GM21515 (cell line): ENCODE measurements around the gene ENC1.

Source experiments
- ATAC-seq: cut with Tn5 transposase; IDR thresholded peaks from one replicate; pipeline ENCODE4 v1.9.1; 2021; ENCODE audit not compliant: unreplicated experiment

The ENC1 gene

DNA sequence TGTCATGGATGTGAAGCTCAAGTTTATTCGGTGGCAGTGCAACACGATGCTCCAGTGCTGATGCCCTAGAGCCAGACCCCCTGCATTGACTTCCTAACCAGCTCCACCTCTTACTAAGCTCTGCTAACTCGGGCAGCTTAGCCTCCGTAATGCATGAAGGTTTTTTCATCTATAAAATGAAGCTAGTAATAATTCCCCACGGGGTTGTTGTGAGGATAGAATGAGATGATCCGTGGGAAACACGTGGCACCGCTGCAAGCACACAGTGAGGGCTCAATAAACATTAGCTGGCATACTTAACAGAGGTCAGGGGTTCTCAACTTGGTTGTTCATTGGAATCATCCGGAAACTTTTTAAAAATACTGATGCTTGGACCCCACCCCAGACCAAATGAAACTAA is 6.8 kb downstream of the ENC1 start:
- ATAC-seq = no peak

DNA sequence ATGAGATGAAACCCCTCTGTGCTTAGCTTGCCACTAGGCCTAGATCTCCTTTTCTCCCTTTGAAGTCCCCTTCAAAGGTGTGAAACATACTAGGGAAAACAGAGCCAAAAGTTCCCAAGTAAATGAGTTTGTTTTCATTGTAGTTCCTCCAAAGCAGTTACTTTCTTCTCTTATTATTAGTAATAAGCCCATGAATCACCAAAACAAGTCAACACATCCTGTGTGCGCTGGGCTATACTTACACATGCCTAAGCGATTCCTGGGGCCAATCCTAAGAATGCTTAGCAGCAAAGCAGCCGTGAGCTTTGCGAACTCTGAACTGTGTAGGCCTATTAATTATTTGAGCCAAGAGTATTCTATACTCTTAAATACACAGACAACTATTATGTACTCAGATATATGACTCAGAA is 7.6 kb downstream of the ENC1 start:
- ATAC-seq = no peak

DNA sequence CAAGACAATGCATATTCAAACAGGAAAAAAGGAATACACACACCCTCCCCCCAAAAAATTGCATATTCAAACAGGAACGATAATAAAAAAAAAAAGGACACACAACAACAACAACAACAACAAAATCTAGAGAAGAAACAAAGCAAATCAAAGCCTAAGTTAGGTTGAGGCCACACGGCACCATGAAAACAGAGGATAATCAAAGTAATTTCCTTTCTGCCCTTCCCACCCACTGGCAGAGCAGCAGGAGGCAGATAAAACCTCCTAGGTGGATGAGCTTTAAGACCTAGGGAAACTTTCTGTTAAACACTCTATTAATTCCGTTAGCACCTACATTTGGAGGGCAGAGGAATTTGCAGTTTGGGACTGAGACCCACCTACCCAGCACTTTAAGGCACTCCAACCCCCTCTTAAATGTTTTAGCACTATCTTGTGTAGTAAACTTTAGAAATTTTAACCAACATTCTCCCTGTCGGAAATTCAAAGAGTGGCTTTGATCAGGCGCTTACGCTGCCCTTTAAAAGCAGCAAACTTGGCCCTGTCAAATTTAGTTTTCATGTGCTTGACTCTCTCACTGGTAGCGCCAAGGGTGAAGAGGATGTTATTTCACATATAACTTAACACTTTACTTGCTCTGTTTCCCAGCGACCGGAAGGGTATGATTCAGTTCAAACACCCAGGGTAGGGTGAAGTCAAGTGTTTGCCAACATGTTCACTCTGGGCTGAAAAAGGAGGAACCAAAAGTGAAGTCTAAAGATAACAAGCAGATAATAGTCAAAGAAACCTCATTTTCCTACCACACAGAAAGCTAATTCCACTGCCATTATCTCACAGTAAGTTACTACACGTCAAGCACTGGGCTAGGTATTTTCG is 9.2 kb downstream of the ENC1 start:
- ATAC-seq = peak; percentile 84

DNA sequence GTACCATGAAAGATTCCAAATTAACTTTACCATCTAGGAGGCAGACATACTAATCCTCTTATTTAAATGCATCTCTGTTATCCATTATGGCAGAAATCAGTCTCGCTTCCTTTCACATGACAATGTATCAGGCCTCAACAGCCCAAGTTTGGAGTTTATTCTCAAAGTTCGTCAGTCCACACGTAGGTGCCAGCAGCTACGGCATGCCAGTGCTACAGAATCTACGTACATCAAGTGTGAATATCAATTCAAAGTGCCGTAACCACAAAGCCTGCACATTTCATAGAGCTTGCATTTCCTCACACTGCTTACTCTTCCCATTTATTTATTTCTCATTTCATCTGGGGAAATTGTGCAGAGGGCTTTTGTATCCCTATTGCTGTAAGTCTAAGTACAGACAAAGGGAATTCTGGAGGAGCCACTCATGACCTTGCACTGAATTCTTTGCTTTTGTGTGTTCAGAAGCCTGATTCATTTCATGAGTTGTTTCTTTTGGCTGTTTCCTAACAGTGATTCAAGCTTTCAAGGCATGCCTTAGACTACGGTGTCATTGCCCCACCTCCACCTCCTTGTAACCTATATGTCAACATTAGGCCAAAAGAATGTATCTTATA is 10.0 kb downstream of the ENC1 start:
- no peak for ATAC-seq

DNA sequence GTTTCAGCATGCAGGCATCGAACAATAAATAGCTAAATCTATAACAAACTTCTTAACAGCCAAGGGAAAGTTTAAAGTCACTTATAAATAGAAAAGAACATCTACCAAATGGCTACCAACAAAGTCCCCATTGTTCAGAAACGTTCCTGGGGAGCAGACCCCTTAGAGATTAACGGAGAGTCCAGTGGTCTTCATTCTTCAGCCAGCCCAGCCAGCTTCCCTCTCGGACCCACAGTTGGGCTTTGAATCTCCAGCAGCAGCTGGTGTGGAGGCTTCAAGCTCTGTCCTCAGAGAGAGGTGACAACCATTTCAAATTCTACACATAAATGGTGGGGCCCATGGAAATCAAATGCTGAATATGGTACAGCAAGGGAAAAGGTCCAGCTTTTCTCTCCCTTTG is 11.2 kb downstream of the ENC1 start:
- ATAC-seq = no peak

DNA sequence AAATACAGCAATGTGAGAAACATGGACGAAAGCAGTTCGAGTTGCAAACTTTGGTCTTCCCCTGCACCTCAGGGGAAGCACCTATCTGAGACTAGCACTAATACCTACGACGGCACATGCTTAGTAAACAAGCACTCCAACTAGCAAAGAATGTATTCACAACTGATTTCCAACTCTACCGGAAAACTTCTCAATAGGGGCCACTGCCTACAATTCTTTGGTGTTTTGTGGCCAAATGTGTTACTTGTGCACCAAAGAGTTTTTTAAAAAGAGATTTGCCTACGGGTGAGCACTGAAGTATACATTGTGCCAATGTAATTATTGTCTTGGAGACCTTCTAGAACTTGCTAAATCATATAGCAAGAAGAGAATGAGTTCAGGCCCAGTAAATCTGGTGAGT is 12.2 kb downstream of the ENC1 start:
- ATAC-seq = no peak

DNA sequence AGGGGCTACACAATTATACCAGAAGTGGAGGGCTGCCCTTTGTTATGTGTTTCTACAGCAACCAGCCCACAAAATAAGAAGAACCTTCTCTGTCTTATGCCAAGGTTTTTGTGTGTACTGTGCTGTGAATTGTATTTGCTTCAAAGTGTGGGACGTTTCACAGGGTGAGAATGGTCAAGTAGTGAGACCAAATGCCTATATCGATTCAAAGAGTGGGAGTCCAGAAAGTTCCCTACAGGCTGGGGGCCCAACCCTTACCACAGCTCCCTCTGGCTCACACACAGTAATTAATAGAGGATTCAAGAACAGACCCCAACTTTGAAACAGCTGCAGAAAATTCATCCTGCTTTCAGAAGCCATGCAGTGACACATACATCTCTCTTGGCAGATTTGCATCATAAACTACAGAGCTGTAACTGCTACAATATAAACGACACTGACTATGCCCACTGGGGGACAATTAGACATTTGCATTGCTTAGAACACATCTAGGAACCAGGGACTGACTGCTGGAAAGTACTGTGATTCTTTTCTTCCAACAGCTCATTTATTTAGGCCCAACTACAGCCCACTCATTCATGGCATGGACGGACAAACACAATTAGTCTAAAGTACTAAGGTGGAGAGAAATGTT is 12.8 kb downstream of the ENC1 start:
- no peak for ATAC-seq

DNA sequence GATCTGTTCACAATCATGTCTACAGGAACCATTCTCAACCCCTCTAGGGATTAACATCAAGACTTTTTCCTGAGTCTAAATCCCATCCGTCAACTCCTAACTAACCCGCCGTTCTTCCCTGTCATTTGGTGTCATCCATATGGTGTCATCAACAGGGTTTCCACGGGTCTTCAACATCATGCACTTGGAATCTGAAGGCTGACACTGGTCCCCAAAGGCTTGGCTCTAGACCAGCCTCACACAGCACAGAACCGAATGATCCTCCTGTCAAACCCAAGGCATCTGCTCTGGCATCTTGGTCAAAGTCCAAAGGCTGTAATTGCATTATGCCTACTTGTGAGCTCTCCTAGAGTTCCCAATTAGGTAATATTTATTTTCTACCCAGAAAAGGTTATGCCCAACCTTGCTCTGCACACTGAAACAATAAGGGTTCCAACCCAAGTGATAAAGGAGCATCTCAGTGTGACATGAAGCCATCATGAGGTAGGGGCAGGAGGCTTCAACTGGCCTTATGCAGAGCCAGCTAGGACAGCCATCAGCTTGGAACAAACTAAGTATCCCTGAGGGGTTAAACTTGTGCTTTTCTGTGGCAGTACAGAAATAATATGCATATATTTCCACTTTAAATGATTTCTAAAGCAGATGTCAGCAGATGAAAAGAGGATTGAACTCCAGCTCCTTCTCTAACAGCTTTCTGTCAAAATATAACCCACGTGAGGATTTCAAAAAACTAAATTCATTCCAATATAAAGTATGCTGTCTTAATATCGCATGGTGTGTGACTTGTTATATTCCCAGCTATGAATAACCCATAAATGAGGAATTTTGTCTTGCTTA is 13.9 kb downstream of the ENC1 start:
- no peak for ATAC-seq

DNA sequence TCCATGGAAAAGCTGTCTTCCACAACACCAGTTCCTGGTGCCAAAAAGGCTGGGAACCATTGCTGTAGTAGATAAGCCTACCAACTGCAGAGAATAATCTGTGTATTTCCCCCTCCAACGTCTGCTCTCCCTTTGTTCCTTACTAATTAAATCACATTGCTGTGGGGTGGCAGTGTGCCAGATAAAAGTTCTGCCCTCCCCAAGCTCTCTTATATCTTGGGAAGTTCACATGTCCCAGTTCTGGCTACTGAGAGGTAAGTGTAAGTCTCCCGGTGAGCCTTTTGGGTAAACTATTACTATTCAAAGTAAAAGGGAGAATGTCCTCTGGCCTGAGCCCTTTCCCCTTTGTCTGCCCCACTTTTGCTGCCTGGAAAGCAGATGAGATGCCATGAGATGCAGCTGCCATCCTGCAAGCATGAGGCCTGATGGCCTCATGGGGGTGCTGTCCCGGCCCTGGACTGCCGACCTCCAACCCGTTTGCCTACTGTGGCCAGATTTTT is 14.7 kb downstream of the ENC1 start:
- no peak for ATAC-seq

DNA sequence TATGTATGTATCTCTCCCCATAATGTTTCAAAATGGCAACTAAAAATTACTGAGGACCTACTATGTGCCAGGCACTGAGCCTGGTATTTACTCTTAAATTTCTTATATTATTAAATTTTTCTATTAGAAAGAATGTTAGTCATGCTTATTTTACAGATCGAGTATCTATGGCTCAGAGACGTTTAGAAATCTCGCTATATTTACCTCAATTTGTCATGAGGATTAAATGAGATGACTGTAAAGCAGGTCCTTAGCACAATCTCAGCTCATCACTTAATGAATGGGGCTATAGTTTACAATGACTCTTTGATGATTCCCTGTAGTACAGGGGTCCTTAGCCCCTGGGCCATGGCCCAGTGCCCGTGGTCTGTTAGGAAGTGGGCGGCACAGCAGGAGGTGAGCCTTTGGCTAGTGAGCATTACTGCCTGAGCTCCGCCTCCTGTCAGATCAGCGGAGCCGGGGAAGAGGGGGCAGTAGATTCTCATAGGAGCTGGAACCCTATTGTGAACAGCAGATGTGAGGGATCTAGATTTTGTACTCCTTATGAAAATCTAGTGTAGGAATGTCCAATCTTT is 15.5 kb downstream of the ENC1 start:
- no peak for ATAC-seq

DNA sequence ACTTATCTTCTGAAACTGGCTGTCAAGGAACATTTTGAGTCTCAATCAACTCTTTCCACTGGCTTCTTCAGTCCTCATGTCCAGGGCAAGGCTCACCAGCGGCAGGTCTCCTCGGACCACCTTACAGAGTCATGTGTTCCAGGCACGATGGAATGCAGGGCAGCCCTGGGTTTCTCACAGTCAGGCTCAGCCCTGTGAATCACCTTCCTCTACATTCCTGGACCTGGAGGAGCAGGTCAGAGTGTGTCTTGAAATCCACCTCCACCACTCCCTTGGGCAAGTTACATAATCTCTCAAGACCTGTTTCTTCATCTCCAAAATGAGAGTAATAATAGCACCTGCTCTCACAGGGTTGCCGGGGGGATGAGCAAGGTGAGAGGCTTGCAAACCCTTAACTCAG is 16.0 kb downstream of the ENC1 start:
- no peak for ATAC-seq

DNA sequence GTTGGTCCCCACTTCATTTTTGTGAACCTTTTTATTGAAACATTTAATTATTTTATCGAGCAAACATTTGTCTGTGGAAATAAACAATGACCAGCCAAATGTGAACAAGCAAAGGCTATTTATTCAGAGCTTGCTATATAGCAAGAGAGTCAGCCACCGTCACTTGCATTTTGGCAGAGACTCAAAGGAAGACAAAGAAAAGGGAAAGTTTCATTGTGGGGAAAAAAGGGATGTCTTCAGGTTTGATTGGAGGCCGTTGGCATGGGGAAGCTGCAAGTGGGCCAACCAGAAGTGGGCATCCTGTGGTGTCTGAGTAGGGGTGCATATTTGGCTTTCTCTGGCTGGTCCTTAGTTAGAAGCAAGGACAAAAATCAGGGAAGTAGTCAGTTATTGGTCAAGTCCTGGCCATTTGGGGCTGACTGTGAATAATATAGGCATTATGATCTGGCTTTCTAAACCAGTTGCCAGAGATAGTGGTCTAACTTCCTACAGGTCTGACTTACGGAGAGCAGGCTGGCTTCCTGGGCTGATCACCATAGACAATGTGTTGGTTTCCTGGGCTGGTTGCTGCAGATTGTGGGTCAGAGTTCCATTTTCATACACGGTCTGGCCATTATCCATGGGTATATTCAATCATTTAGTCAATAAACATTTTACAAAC is 16.6 kb downstream of the ENC1 start:
- no peak for ATAC-seq

DNA sequence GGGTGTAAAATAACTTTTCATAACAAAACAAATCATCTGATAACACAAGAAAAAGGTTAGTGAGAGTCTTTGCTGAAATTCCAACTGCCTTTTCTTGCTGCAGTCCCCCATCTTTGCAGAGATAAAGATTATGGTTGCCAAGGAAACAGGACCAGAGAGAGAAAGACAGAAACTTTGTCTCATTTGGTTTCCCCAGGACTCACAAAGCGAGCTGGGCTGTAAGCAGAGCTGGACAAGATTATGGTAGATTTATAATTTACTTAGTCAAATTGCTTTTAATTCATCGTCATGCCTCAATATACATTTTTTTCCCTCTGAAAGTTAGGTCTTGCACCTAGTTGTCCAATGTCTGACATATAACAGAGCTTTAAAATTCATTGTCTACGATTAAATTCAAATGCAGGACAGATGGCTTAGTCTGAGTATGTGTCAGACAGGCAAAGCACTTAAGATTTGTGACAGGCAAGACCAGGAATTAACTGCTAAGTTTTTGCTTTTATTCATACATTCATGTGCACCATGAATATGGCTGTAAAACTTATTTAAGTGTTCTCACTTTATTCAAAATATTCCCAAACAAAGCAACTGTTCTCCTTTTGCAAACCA is 17.4 kb downstream of the ENC1 start:
- ATAC-seq = no peak

DNA sequence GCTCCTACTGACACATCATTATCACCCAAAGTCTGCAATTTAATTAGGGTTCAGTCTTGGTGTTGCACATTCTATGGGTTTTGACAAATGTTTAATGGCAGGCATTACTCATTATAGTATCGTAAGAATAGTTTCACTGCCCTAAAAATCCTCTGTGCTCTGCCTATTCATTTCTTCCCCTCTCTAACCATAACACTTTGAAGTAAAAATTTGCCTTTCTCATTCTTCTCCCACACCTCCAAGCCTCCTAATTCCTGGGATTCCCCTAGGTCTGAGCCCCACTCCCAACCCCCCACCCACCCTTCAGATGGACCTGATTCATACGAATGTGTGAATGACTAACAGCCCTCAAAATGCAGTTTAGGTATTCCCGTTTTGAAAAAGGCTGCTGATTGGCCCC is 18.4 kb downstream of the ENC1 start:
- ATAC-seq = no peak

DNA sequence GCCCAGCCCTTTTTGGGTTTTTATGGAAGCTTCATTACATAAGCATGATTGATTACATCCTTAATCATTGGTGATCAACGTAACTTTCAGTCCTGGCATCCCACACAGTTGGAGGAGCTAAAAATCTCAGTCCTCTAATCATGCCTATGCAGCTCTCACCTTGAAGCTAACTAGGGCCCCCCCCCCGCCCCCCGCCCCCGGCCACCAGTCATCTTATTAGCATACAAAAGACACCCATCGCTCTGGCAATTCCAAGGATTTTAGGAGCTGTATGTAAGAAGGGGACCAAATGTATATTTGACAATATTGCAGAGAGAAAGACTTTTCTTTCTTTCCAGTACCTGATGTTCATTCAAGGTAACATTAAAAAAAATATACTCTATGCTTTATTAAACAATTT is 19.0 kb downstream of the ENC1 start:
- ATAC-seq = no peak

DNA sequence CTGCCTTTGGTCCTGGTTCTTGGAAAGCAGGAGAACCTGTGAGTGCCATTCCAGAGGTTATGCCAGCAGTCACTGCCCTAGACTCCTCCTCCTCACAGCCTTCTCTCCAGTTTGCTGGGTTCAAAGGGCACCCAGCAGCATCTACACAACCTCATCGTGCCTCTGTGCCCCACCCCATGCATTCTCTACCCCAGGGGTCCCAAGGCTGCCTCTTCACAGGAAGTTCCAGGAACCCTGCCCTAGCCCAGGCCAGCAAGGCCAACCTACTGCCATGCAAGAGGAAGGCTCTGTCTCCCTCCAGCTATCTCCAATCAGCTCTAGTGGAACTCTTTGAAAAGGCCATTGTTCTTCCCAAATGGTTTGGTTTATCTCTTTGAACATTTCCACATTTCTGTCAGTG is 21.2 kb downstream of the ENC1 start:
- ATAC-seq = no peak

DNA sequence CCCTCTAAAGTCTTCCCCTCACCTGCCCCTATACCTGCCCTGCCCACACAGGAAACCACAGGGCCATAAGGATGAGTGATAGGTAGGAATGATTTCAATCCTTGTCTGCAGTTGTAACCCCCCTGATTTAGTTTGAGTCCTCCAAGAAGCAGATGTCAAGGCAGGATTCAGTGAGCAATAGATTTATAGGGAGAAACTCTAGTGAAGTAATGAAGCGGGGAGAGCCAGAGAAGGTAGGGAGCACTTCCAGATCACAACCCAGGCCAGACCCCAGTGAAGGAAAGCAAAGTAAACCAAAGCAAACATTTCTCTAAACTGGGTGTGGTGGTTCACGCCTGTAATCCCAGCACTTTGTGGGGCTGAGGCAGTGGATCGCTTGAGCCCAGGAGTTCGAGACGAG is 22.4 kb downstream of the ENC1 start:
- ATAC-seq = no peak

DNA sequence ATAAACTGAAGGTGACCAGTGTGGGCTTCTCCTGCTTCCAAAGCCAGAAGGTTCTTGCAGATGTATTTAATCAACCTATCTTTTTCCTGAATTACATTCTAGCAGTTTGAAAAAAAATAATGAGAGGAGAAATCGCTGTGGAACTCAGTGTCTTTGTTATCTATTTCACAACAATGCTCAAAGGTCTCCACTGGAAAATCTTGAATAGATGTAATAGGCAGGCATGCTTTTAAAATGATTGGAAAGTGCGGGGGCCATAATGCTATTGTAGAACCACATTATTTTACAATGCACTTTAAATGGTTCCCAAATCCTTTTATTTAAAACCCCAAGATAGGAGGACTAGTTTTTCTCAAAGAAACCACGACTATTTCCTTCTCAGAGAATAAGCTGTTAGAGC is 23.3 kb downstream of the ENC1 start:
- ATAC-seq = no peak

DNA sequence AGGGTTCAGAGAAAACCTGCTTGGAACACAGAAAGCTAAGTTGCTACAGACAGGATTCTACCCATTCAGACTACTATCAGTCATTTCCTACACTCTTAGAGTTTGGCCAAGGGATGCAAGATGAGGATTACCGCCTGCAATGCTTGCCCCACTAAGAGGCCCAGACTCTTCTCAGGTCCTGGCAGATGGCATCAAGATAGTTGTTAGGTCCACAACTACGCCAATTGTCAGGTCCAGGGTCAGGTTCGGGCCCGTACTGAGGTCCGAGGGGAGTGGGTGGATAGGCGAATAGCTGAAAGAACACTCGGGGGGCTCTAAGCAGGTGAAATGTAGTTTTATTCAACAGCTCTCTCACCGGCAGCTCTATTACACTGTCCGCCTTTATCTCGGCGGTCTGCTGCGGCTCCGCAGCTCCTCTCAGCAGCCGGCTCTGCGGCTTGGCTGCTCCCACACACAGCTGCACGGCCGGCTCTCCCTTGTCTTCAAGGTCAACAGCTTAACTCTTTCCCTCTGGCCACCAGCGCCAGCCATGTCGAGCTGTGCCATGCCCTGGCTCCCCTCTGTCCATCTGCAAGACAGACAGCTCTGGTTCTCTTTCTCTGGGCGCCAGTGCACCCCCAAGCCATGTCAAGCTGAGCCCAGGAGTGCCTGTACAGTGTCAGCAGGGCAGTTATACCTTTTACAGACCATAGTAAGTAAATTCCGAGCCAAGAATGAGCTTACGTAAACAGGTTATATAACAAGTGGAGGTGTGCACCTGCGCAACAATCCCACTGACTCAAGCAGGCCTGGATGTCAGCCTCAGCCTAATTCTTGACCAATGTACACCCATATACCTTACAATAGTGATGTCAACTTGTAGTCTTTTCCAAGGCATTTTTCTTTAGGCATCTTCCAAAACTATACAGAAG is 24.0 kb downstream of the ENC1 start:
- ATAC-seq = no peak
